ENCODE measurements around the gene PCNX4.

The PCNX4 gene

DNA sequence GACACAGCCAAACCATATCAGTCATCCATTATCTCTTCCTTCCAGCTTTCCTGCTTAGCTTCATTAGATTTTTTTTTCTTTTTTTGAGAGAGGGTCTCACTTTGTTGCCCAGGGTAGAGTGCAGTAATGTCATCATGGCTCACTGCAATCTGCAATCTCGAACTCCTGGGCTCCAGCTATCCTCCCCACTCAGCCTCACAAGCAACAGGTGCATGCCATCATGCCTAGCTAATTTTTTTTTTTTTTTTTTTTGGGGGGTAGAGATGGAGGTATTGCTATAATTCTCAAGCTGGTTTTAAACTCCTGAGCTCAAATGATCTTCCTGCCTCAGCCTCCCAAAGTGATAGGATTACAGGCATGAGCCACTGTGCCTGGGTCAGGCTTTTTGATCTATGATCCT lies 119.0 kb downstream of the PCNX4 start:
- no peak for DNase-seq

DNA sequence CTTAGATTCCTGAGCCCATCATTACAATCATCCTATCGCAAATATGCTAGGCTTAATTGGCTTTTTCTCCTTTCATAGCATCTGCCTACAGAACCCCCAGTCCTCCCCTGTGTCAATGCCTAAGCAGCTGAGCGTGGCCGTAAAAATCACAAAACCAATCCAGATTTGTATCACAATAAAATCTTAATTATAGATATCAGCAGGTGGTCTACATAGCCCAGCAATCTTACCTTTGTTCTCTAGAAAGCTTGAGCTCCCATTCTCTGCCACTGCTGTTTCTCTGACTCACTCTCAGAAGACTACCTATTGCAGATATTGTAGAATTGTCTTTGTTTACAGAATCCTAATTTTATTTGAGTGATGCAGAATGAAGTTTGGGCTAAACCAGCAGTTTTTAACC lies 119.4 kb downstream of the PCNX4 start:
- no peak for DNase-seq

DNA sequence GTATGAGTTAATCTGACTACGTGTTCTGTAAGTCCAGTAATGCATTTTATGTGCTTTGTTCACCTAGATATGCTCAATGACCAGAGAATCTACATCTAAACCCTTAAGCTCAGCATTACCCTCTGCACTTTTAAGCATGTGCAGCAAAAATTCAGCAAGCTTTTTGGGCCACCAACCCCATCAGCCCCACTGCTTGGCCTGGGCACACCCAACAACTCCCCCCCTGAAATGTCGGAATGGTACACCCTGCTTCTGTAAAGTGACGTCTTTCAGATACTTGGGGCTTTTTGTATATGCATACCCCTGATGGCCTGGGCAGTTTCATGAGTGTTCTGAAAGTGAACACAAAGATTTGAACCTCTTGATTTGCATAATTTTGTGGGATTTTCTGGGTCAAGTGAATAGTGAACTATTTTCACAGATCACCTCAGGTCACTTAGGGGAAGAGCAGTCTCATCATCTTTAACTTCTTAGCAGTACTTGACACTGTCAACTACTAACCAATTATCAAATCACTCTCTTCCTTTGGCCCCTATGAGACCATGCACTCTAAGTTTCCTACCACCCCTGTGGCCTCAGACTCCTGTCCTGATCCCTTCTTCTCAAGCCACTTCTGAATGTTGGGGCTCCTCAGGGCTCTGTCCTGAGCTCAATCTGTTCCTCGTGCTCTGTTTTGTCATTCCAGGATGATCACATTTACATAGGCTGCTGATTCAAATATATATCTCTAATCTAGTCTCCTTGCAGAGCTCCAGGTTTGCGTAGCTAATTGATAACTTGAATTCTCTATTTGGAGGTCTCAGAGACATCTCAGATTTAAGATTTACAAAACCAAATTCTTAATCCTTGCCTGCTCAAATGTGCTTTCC lies 121.0 kb downstream of the PCNX4 start:
- no peak for DNase-seq

DNA sequence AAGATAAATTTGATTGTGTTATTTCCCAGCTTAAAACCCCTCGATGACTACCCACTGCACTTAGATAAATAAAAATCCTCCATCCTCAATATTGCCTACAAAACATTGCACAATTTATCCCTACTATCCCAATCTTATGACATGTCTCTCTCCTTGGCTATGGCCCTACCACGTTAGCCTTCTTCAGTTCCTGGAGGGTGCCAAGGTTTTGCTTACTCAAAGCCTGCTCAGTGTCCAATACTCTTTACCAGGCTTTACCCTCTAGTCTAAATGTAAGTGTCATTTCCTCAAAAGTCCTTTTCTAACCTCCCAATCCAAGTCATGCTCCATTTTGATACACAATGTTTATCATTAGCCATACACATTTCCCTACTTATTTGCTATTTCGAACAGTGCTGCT lies 122.3 kb downstream of the PCNX4 start:
- no peak for DNase-seq

DNA sequence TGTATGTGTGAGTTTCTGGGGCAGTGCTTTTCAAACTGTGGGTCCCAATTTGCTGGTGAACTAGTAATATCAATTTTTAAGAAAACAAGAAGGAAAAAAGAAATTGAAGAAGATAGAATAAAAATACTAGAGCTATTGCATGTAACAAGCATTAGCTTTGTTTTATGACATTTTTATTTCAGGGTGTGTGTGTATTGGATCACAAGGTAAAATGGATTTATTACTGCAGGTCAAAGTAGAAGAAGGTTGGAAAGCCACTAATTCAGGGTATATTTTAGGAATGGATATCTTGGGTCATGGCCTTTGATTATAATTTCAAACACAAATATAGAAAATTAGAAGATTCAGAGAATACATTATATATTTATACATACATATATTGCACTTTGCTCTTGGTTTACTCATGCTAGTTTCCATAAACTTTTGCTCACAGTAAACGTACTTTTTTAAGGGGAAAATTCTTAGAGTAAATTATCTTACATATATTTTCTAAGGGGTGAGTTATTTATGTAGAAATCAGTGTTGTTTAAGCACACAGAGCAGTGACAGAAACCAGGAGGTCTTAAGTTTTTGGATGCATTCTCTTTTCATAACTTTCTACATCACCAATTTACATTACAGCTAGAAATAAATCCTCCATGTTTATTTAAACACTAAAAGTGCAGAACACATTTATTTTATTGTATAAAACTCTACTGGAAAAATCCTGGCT lies 122.8 kb downstream of the PCNX4 start:
- DNase-seq, result no peak

DNA sequence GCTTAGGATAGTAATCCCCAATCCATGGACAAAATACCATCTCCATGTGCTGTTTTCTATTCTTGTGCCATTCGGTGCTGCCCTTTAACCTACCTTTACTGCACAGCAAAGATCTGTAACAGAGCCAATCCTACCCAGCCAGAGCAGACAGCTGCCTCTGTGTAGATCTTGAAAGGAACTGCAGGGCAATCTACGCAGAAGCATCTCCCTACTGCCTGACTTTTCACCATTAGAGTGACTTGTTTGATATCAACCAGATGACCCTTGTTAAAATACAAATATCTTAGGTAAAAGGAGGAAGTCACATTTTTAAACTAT lies 123.4 kb downstream of the PCNX4 start:
- DNase-seq, result no peak

DNA sequence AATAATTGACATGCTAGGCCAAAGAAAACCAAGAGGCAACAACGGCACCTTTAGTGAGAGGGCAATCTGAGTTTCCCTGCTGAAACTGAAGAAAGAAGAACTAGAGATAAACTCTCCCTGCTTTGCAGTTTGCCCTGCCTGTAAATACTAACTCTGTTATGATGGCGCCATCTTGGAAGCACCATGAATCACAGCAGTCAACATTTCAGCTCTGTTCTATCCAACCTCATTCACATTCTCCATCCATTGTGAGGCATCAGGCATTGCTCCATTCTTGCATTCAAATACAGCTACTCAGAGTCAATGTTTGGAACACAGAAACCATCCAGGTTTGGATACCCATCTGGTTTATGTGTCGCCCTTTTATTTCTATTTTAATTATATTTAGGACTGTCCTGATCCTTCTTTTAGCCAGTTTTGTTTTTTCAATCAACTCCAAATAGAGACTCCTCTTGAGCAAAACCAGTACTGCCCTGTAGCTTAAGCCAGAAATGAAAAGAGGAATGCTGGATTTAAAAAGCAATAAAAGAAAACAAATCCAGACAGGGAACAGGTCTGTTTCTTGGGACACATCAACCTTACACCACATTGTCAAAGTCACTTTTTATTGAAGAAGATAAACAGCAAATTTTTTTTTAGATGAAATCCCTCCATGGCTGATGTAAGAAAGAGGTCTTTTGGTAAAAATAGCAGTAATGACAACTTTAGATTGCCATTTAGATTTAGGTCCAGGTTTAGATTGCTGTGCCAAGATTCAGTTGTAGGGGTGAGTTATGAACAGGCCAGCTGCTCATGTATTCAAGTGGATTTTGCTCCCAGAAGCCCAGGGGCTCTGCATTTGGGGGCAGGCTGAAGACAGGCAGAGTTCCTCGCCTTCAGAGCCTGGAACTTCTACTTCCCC lies 124.0 kb downstream of the PCNX4 start:
- no peak for DNase-seq

DNA sequence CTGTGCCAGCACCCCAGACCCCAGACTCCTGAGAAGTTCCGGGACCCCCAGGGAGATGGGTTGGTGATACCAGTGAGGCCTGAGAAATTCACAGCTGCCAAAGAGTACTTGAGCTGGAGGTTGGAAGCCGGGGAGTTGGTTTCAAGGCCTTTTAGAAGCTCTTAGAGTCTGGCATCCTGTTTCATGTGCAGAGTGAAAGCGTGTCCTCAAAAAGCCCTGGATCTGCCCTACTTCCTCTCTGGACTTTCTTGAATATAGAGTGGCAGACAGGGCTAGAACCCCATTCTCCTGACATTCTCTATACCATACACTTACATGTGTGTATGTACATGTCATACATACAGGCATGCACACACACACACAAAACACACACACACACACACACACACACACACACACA lies 126.0 kb downstream of the PCNX4 start:
- DNase-seq, result no peak

Measured in NCI-H1436 treated with DMSO at 0.1 percent for 48 hours (cell line).